Skeletal muscle tissue (tissue), 5 donors: ENCODE results near the gene RNU1-3. TPM values are rescaled to one million over a fixed set of nuclear protein-coding genes. Genes with fewer than 3 reads are reported as not detected.

Experiments
- H3K27ac ChIP-seq: one replicate; pipeline ENCODE4 v1.7.0; 2013; ENCODE audit warnings: mild to moderate bottlenecking, low read depth, low read length, inconsistent platforms
- H3K27me3 ChIP-seq, 3 donors: one replicate each; pipeline ENCODE4 v1.7.0; 2013; ENCODE audit warnings: low read length in 3 of 3; ENCODE audit not compliant: control insufficient read depth in 3 of 3, insufficient read depth in 3 of 3
- H3K36me3 ChIP-seq, 3 donors: one replicate each; pipeline ENCODE4 v1.7.0; 2013; ENCODE audit warnings: low read length in 3 of 3; ENCODE audit not compliant: control insufficient read depth in 3 of 3, insufficient read depth in 3 of 3
- H3K4me1 ChIP-seq, 3 donors: one replicate each; pipeline ENCODE4 v1.7.0; 2013; ENCODE audit warnings: low read length in 3 of 3, mild to moderate bottlenecking in 3 of 3; ENCODE audit not compliant: control insufficient read depth in 3 of 3, insufficient read depth in 3 of 3
- H3K4me3 ChIP-seq, 3 donors: one replicate each; pipeline ENCODE4 v1.7.0; 2013; ENCODE audit warnings: low read length in 3 of 3
- H3K9ac ChIP-seq, 3 donors: one replicate each; pipeline ENCODE4 v1.7.0; 2013; ENCODE audit warnings: low read length in 3 of 3, mild to moderate bottlenecking in 3 of 3, moderate library complexity in 2 of 3, low read depth in 1 of 3
- H3K9me3 ChIP-seq, 3 donors: one replicate each; pipeline ENCODE4 v1.7.0; 2013; ENCODE audit warnings: low read length in 3 of 3; ENCODE audit not compliant: control insufficient read depth in 3 of 3
- small RNA-seq: library from RNA; depleted of rRNA; stranded (forward); fragments of <200 nt; gene quantifications from one replicate; pipeline ENCODE3, GENCODE V24; 2014
- total RNA-seq: library from RNA; depleted of rRNA; stranded (reverse); fragments of >200 nt; gene quantifications from one replicate; pipeline ENCODE4 v1.2.3, GENCODE V29; 2014
- donor health status: Osteomylitis.

The RNU1-3 gene
- total RNA-seq, 1 donor from 2014 or later = under 0.01 TPM

DNA sequence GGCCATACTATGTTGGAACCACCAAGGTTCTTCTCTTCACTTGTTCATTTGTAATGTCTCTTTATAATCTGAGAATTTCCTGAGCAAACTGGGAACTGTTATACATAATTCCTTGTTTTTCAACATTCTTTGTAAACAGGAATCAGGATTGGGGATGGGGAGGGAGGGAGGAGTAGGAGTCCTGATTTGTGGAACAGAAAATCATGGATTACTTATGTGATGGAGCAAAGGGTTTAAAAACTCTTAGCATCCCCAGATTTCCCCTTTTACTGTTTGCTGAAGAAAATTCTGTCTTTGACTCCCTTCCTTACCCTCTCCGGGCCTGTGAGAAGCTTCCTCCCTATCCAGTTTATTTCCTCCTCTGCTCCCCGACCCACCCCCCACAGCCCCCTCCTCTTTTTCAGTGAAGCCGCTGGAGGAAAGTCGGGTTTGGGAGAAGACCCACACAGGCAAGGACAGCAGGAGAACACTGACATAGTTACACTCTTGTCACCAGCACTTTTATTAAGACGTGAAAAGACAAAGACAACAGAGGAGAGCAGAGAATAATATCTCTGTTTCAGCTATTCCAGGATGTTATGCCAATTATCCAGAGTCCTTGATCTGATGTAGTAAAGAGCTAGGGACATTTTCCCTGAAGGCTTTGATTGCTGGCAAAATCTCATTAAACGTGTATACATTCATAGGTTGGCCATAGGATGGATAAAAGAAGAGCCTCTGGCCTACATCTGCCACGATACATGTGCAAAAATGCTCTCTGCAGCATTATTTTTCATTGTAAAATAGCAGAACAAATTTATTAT is 48.8 kb downstream of the RNU1-3 start:
- peaks cover 24 to 36% (median 28%) of the 10 kb centered on the region in 3 donors for H3K36me3 ChIP-seq
- no peak overlapping the region for H3K27ac ChIP-seq
- no peak overlapping the region for H3K9ac ChIP-seq
- H3K4me1 ChIP-seq = peaks cover 7 to 16% (median 10%) of the 10 kb centered on the region in 3 donors
- no peak overlapping the region for H3K4me3 ChIP-seq
- H3K27me3 ChIP-seq = no peaks in the 10 kb centered on the region
- H3K9me3 ChIP-seq = no peaks in the 10 kb centered on the region

DNA sequence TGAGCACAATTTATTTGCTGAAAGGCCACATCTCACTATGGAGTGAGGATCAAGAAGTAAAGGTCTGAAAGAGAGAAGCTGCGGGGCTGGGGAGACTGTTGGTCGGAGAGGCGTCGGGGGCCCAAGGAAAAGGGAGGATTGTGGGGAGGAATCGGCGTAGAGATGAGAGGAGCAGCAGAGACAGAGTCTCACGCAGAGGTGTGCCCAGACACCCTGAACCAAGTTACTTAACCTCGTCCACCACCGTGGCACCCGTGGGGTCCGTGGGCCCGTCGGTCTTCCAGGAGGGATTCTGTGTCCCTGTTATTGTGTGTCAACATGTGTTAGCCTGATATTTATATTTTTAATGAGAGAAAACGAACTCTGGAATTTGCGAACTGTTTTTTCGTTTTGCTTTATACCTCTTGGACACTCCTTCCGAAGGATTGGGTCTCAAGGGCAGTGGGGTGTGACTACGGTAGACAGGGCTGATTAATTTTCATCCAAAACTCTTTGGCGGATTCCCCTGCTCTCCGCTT is 49.6 kb downstream of the RNU1-3 start:
- Histone ChIP-seq H3K4me3 (no peak overlapping the region), H3K27ac (no peak overlapping the region), H3K9me3 (no peaks in the 10 kb centered on the region), H3K36me3 (peaks cover 22 to 30% (median 25%) of the 10 kb centered on the region in 3 donors), H3K4me1 (peaks cover 14 to 23% (median 16%) of the 10 kb centered on the region in 3 donors), H3K9ac (peak overlapping the region in 1 of 3 donors; percentile 1), H3K27me3 (no peaks in the 10 kb centered on the region)

Small RNAs within 50 kb of the gene (small RNA-seq; reads per million reads assigned to genes)
- not detected for gene RNU1-3

Other genes with a start within 250 kb of the RNU1-3 start
- not detected for gene SPATA21, start 229.5 kb downstream of the RNU1-3 start, total RNA-seq
- gene NECAP2, start 226.2 kb downstream of the RNU1-3 start, total RNA-seq = 40.2 TPM
- under 0.01 TPM for gene RNU1-1, start 152.7 kb downstream of the RNU1-3 start, total RNA-seq
- 69.4 TPM for gene NBPF1, start 53.4 kb downstream of the RNU1-3 start, total RNA-seq
- gene RNU1-4, start 73.6 kb upstream of the RNU1-3 start, total RNA-seq = under 0.01 TPM
- gene RNU1-2, start 229.0 kb upstream of the RNU1-3 start, total RNA-seq = under 0.01 TPM